HK-2 (cell line): ENCODE data around the gene RIMKLB.

Source experiments
- DNase-seq: peaks from one replicate; pipeline ENCODE4 v3.0.0-alpha.2; 2018; ENCODE audit not compliant: unreplicated experiment

Gene RIMKLB

GRCh38 chr12:8697476-8698131 is at the start of gene RIMKLB:
Gene RIMKLB, plus strand, starts transcription at chr12:8697991. Its CDS starts 15,876 bp downstream, at chr12:8713867.
- peak; percentile 75 for DNase-seq

GRCh38 chr12:8648576-8649205 is 49.1 kb upstream of the RIMKLB start:
- DNase-seq: no peak

- DNase-seq: no peak
These were observed 42.4 kb upstream of the RIMKLB start for GRCh38 chr12:8655421-8655820.

GRCh38 chr12:8658346-8658745 is 39.4 kb upstream of the RIMKLB start:
- DNase-seq: peak; percentile 42

- no peak for DNase-seq
These were observed 36.8 kb upstream of the RIMKLB start for GRCh38 chr12:8661016-8661415.

GRCh38 chr12:8661751-8662150 is 36.0 kb upstream of the RIMKLB start:
- no peak for DNase-seq

- DNase-seq: no peak
These were observed 35.2 kb upstream of the RIMKLB start, which contains the start of gene MFAP5 for GRCh38 chr12:8662593-8662992. Gene MFAP5, minus strand, starts transcription at chr12:8662826. Its CDS starts 722 bp downstream, at chr12:8662104.

- DNase-seq: no peak
These were observed 33.4 kb upstream of the RIMKLB start for GRCh38 chr12:8664228-8664913.

- DNase-seq: no peak
These were observed 32.0 kb upstream of the RIMKLB start for GRCh38 chr12:8665759-8666158.

- no peak for DNase-seq
These were observed 30.5 kb upstream of the RIMKLB start for GRCh38 chr12:8667270-8667669.

- no peak for DNase-seq
These were observed 29.4 kb upstream of the RIMKLB start for GRCh38 chr12:8668441-8668840.

- DNase-seq: no peak
These were observed 25.4 kb upstream of the RIMKLB start for GRCh38 chr12:8672381-8672780.

- DNase-seq: no peak
These were observed 22.2 kb upstream of the RIMKLB start for GRCh38 chr12:8675591-8676036.

- DNase-seq: no peak
These were observed 21.1 kb upstream of the RIMKLB start for GRCh38 chr12:8676651-8677050.

- no peak for DNase-seq
These were observed 20.4 kb upstream of the RIMKLB start for GRCh38 chr12:8677362-8677761.

GRCh38 chr12:8678661-8679111 is 19.1 kb upstream of the RIMKLB start:
- DNase-seq: peak; percentile 36

GRCh38 chr12:8680533-8680932 is 17.3 kb upstream of the RIMKLB start:
- DNase-seq: no peak

GRCh38 chr12:8681129-8681884 is 16.5 kb upstream of the RIMKLB start:
- DNase-seq: no peak

- DNase-seq: no peak
These were observed 12.7 kb upstream of the RIMKLB start for GRCh38 chr12:8685051-8685450.

- peak; percentile 36 for DNase-seq
These were observed 9.8 kb upstream of the RIMKLB start for GRCh38 chr12:8687846-8688601.

- DNase-seq: no peak
These were observed 8.1 kb upstream of the RIMKLB start for GRCh38 chr12:8689681-8690080.
